ENCODE measurements around the gene INPP4B.
A peak's percentile ranks its signal among the peaks of the same experiment; 100 is the strongest.

INPP4B gene

DNA sequence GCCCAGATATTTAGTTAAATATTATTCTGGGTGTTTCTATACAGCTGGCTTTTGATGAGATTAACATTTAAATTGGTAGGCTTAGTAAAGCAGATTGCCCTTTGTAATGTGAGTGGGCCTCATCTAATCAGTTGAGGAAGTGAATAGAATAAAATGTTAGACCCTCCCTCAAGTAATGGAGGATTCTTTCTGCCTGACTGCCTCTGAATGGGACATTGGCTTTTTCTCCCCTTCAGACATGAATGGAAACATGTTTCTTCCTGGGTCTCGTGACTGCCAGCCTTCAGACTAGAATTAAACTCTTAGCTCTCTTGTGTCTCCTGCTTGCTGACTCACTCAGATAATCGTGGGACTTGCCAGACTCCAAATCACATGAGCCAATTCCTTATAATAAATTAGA lies 266.7 kb downstream of the INPP4B start:
- DNase-seq (ENCODE audit: low read depth in 3 of 3) = no peak

DNA sequence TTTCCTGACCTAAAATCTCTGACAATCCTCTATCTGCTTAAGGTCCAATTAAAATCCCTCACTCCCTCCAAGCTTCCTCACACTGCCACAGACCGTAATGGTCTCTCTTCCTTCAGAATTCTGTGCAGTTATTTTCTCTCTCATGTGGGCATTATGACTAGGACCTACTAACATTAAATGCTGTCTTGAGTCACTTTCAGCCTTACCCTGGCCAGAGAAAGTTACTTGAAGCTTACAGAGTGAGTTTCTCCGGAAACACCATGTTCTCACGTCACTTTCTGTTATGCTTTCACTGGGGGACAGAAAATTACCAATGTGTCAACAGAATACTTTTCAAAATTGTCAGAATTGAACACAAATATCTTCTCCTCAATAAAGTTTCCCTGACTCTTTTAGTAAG lies 271.8 kb downstream of the INPP4B start:
- DNase-seq (ENCODE audit: low read depth in 3 of 3) = no peak

DNA sequence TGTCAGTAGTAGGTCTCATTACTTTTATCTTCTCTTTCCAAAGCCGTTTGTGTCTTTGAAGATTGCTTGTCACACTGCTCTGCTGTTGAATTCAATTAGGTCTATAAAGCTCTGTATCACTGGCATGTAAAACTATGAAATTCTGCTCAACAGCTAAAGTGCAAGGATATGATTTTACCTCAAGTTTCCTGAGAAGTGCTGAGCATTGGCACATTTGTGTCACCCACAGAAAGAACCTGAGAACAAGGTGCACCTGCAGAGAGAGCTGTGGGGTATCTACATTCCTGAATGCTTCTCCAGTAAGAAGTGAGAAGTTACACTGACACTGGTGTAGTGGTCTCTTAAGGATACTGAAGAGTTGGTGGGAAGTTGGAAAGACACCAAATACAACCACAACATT lies 274.0 kb downstream of the INPP4B start:
- DNase-seq (ENCODE audit: low read depth in 3 of 3) = no peak

DNA sequence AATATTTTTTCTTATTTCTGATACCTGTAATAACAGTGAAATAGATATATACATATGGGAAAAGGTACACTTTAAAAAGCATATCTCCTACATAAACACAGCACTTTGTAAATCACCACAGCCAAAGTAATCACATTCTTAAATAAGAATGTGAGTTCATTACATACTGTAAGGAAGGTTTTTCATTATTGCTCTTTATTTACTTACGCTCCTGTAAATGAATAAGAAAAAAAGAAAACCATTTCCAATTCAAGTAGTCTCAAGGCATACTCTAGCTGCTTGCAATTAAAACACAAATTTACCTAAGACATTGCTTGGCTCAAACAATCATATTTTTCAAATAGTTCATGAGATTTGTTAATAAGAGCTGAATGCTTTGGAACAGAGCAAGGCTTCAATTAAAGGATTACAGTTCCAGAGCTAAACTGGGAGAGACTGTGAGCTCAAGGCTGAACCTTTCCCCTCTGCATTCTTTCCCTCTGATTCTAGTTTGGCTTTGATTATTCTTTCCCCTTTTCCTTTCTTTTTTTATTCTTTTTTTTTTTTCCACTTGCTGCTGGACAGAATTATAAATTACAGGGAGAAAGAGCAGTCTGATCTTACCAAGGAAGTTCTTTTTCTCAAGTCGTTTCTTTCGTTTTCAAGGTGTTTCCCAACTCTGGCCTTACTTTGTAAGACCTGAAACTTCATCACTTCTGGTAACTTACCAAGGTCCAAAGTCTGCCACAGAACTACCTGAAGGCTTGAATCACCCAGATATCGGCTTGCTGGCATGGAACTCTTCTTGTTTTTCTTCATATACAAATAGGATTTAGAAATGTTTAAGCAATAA lies 278.3 kb downstream of the INPP4B start:
- DNase-seq (ENCODE audit: low read depth in 3 of 3) = no peak

DNA sequence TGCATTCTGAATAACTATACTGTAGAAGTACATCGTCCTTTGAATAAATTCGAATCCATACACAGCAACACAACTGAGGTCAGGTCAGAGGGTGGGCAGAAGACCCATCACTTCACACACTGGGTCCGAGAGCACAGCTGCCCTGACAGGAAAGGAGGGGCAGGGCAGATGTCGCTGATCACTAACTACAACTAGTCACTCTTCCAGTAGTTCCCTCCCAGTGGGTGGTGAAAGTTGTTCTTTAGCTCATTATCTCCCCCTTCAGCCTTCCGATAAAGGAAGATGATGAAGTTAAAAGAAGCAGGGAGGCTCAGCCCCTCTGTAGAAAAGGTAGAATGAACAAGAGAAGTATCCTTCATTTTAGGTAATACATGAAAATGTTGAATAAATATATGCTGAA lies 278.9 kb downstream of the INPP4B start:
- peak in 2 of 3 experiments; percentile 39 to 46 for DNase-seq (ENCODE audit: low read depth in 3 of 3)

DNA sequence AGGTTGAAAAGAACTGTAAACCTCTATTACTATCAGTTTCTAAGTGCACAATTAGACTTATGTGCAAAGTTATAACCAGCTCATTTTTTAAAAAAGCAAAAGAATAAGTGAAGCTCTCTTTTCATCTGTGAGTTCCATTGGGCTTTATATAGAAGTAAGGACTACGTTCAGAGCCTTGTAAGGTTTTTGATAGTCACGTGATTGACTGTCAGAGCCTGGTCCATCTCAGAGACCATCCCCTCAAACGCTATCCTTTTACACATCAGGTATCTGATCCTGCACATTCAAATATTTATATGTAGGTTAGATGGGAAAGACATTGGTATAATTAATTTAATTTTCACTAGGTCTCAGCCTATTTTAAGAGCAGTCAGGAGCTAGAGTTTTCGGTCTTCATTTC lies 279.3 kb downstream of the INPP4B start:
- DNase-seq (ENCODE audit: low read depth in 3 of 3) = no peak

DNA sequence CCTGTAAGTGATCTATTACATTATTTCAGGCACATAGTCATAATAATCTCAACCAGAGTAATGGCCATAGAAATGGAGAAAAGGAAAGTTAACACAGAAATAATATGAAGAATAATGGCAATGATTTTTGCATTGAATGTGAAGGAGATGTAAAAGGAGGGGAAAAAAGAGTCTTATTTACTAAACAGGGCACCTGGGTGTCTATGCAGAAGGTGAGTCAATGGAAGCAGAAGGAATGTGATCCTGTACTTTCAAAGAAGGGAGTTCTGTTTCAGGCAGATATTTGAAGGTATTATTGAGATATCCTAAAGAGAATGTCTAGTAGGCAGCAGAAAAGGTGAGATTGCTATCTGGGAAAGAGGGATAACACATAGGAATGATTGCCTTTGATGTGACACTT lies 279.9 kb downstream of the INPP4B start:
- no peak for DNase-seq (ENCODE audit: low read depth in 3 of 3)

DNA sequence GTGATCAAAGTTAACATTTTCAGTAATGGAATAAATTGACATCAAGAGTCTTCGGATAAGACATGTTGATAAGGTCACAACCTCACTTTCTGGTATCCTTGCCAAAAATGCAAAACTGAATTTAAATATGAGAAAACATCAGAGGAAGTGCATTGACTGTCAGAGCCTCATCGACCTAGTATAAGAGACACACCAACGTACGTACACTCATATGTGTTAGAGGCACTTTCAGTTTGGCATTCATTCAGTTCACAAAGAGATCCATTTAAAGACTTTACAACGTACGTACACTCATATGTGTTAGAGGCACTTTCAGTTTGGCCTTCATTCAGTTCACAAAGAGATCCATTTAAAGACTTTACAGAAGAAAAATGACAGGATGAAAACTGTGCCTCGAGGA lies 280.3 kb downstream of the INPP4B start:
- DNase-seq (ENCODE audit: low read depth in 3 of 3) = no peak

DNA sequence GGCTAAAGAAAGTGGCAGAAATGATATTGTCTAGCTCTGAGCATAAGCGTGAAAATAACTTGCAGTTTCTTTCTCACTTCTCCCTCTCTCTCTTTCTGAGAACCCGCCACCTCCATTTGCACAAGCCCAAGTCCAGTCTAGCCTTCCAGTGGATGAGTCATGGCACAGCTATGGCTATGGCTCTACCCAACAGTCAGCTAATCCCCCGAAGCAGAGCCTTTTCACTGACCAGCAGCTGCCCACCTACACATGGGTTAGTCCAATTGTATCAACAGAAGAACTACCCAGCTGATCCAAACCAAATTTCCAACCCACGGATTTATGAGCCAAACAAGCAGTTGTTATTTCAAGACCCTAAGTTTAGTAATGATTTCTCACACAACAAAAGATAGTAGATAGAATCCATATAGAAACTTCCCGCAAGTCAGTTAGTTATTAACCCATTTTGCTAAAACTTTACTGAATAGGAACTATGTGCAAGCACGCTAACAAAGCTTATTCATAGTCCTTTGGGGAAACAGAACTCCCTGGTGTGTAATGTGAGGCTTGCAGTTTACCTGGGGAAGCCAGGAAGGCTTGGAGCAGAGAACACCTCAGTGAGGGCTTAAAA lies 282.3 kb downstream of the INPP4B start:
- DNase-seq (ENCODE audit: low read depth in 3 of 3) = no peak

DNA sequence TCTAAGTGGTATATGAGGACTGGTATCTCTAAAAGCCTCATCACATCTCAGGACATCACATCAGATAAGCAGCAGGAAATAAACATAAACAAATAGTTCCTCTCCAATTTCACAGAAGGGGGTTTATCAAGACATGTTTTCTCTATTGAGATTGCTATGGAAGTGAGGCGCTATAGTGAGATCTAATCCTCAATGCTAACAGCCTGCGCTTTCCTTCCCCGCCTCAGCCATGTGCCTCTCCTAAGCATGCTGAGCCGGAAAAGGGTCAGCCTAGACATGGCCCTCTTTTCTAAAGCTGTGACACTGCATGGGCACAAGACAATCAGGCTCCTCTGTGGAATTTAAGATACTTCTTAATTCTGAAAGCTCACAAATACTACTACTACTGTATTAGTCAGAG lies 286.1 kb downstream of the INPP4B start:
- no peak for DNase-seq (ENCODE audit: low read depth in 3 of 3)

DNA sequence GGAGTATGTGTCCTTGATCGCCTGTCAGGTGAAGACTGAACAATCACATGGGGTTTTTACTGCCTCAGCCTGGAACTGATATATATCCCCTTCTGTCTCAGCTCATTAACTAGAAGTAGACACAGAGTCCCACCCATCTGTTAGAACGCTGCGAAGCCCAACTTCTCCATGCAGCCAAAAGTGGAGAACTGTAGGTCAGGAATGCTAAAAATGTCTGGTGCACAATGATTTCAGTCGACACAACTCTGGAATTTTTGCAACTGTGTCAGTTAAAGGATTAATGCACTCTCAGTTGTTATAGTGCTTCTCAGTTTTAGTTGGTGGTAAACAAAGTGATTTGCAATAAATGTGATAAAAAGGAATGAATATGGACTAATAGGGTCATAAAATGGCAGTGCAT lies 287.2 kb downstream of the INPP4B start:
- DNase-seq (ENCODE audit: low read depth in 3 of 3) = no peak

DNA sequence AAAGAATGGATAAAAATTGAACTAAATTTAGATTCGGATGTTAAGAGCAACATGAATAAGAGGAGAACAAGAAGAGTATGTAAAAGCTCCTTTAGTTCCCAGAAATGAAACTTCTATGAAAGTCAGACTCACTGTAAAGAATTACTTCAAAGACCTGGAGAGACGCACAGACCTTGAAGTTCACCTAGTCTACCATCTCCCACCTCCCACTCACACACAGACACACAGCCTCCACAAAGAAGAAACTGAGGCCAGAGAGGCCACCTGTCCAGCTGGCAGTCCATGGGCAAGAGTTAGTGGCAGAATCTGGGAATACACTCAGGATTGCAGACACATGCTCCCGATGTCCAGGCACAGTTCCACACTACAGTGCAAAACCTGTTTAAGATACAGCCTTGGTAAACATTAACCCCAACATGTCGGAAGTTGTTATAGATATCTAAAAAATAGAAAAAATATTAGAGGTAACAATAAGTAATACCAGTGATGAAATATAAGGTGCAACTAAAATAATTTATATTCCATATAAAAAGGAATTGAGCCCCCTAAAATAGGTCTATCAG lies 288.8 kb downstream of the INPP4B start:
- no peak for DNase-seq (ENCODE audit: low read depth in 3 of 3)

DNA sequence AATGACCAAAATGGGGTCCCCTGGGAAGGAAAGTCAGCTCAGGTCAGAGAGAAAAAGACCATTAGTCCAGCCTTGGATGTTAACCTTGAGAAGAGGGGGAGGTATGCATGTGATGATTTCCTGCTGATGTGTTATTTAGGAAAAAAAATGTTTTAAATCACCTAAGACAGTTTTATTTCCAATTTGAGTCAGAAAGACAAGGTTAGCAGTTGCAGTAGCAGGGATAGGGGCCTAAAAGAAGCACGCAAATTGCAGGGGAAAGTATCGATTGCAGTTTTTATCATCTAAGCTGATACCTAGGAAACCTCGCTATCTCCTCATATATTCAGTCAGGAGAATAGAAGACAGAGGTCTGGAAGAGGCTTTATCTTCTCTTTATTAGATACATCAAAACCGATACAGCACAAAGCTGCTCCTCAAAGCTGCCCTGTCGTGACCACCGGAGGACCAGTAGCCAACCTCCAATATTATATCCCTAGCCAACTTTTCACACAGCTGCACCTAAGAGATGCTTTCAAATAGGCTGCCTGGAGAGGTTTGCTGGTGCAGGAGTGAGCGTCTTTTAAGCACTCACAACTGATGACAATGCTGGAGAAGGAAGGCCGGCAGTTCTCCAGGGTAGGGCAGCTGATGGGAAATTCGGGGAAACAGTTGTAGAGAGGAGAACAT lies 289.4 kb downstream of the INPP4B start:
- DNase-seq (ENCODE audit: low read depth in 3 of 3) = no peak

DNA sequence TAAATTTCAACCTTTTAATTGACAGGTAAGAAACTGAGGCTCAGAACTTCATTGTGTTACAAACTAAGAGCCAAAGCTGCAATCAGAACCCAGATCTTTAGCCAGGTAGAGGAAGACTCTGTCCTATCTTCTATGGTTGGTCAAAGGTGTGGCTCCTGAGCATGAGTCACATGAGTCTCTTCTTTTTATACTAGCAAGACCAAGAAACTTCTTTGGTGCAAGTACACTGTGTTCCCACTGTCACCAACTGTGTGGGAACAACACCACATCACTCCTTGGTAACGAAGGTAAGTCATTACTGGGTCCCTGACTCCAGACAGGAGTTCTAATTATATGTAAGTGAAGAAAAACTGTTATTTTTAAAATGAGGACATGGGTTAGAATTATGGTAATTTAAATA lies 290.1 kb downstream of the INPP4B start:
- DNase-seq (ENCODE audit: low read depth in 3 of 3) = no peak

DNA sequence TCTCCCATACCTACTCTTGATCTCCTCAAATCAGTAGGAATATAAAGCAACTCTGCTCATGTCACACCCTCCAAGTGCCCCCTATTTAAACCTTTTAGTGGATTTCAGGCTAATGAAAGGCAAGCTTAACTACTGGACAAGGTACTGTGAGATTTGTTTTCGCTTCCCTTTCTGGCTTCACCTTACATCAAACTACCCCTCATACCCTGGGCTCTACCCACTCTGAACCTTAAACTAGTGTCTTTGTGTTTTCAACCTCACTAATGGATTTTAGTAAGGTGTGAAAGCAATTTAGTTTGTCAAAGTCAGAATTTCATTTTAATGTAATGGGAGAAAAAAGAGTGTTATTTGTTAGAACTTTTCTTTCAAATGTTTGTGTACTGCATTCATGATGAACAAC lies 291.7 kb downstream of the INPP4B start:
- DNase-seq (ENCODE audit: low read depth in 3 of 3) = no peak

DNA sequence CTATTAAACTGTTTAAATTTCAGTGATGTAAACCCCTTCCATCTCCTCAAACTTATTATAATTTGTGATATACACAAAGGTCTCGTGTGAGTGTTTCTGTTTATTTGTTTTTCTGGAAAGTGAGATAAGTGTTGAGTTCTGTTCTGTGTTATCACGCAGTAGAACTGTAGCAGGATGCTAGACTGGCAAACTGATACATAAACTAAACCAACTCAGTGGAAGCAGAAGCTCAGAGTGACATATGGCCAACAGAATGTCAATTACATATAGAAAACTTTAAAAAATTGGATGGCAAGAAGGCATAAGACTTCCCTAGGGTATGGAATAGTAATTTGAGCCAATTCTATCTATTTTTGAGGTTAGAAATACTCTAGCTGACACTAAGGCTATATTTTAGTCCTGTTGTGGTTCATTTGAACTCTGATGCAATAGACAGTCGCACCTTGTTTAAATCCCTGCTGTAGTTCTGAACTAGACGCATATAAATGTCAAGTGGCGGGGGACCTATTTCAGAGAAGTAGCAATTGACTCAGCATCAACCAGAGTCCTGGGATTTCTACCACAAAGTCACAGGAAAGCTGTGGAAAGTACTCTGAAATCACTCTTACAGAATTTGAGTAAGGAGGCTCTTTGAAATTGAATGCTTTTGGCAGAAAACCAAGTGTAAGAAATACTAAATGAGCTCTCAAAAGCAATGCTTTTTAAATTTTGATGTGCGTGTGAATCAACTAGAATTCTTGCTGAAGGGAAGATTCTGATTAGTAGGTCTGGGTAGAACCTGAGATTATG lies 294.4 kb downstream of the INPP4B start:
- DNase-seq (ENCODE audit: low read depth in 3 of 3) = no peak

DNA sequence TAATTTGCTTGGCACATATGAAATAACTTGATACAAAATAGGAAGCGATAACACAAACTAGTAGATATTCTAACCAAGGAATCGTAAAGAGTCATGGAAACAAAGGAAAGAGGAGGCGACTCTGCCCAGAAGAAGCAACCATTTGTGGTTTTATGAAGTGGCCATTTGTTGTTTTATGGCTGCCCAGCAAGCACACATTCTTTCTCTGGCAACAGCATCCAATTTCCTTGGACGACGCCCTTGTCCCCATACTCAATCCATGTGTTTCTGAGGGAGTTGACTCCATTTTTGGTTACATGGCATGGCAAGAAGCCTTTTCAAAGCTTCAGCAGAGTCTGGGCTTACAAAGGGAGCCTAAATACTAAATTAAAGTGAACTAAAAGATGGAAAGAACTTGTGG lies 295.1 kb downstream of the INPP4B start:
- DNase-seq (ENCODE audit: low read depth in 3 of 3) = no peak

DNA sequence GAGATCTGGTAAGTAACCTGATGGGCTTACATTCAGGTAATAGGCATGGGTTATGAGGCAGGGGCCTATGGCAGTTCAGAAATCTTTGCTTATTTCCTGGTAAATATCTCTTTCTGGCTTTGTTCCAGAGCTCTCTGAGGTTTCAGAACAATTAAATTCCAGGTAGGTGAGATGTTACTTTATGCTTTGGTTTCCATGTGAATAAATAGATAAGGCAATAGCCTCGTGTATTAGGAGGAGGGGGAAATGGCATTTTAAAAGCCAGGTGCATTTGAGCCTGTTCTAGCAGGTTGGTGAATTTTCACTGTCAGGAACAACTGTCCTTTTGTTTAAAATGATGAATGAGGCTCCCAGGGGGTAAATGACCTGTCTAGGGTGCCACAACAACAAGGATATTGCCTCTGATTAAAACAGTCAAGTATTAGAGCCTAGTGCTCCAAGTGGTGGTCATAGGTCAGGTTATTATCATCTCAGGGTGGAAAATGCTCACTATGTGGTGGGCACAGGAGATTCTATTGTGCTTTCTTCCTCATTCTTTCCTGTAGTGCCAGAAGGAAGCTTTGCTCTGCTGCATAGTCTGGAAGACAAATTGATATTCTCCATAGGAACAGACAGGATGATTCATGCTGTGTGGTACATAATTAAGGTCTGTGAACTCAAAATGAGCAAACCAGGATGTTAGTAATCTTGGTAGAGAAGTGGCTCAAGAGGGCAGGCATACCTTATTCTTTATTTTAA lies 296.2 kb downstream of the INPP4B start:
- DNase-seq (ENCODE audit: low read depth in 3 of 3) = no peak

DNA sequence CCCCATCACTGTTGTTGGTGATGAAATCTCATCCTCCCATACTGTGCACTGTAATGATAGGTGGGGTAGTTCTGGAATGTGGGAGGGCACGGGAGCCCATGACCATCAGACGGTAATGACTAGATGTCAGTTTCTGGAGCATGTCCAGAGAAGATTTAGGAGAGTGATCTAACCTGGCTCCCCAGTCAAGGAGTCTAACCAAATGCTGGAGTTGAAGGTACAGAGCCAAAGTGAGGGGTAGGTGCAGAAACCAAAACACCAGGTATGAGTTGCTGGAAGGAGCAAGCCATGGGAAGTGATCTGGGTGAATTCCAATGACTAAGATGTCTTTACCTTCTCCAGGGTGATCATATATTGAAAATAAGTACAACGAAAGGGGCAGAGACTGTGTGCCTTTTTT lies 296.9 kb downstream of the INPP4B start:
- DNase-seq (ENCODE audit: low read depth in 3 of 3) = no peak

DNA sequence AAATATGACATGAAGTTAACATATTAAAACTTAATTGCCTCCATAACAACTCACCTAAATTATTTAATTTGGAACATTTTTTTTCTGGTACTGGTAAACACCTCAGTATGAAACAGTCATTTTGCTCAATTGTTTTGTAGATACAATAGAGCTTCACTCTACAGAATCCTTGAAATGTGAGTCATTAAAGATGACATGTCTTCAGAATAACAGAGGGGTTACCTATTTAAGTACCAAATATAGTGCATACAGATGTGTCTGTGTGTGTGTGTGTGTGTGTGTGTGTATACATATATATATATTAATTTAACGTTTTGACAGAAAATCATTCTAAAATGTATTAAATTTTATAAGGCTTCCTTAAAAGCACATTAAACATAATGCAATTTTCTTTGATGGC lies 297.6 kb downstream of the INPP4B start:
- DNase-seq (ENCODE audit: low read depth in 3 of 3) = no peak

DNA sequence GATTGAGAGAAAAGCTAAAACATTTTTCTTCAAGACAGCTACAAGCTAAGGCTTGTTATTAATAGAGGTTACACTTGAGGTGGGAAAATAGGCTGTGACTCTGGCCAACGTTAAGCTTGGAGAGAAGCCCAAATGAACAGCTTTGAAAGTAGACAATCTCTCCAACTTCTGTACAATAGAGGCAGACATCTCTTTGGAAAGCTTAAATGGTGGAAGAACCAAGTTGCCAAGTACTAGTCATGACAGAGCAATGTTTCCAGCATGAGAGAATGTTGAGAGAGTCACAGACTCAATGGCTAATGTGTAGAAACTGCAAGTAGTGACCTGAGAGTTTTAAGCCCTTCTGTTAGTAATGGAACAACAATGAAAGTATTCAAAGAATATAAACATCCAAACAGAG lies 298.1 kb downstream of the INPP4B start:
- no peak for DNase-seq (ENCODE audit: low read depth in 3 of 3)
